WERI-Rb-1 (cell line): ENCODE data around the gene PER3.

ENCODE experiments used
- DNase-seq: peaks from one replicate; pipeline ENCODE4 v3.0.0-alpha.2; 2020
- H3K27ac ChIP-seq: fragments of 250-450 bp; sonication (Bioruptor Pico); 2 replicates; pipeline ENCODE4 v1.5.1; 2020; ENCODE audit warnings: mild to moderate bottlenecking, moderate library complexity
- H3K27me3 ChIP-seq: fragments of 250-450 bp; sonication (Bioruptor Pico); 2 replicates; pipeline ENCODE4 v1.5.1; 2021; ENCODE audit warnings: mild to moderate bottlenecking, low read depth, moderate library complexity; ENCODE audit not compliant: insufficient read depth, severe bottlenecking
- H3K36me3 ChIP-seq: fragments of 250-450 bp; sonication (Bioruptor Pico); 2 replicates; pipeline ENCODE4 v1.5.1; 2020; ENCODE audit warnings: mild to moderate bottlenecking, moderate library complexity
- H3K4me3 ChIP-seq: 2 replicates; pipeline ENCODE4 v1.5.1; 2011; ENCODE audit warnings: low read depth, mild to moderate bottlenecking, control low read depth, low read length
- H3K9me3 ChIP-seq: fragments of 250-450 bp; sonication (Bioruptor Pico); 2 replicates; pipeline ENCODE4 v1.5.1; 2021; ENCODE audit warnings: mild to moderate bottlenecking, moderate library complexity; ENCODE audit not compliant: severe bottlenecking
- CTCF ChIP-seq: IDR thresholded peaks from 2 replicates; pipeline ENCODE4 v1.5.1; 2011; ENCODE audit warnings: low read depth, mild to moderate bottlenecking, control low read depth, inconsistent platforms, low read length

Gene PER3

GRCh38 chr1:7783826-7784491 is at the start of gene PER3:
Gene PER3 (plus strand): TSS chr1:7784291. CDS start chr1:7784878, 587 bp downstream.
- no peak for TF ChIP-seq CTCF
- Histone ChIP-seq H3K9me3 (no peaks in the 10 kb centered on the region), H3K36me3 (peaks cover 50% of the 10 kb centered on the region), H3K4me3 (peak within 1 kb of the TSS; percentile 67), H3K27me3 (no peaks in the 10 kb centered on the region), H3K27ac (peak within 1 kb of the TSS; percentile 89)
- peak; percentile 96 for DNase-seq

DNA sequence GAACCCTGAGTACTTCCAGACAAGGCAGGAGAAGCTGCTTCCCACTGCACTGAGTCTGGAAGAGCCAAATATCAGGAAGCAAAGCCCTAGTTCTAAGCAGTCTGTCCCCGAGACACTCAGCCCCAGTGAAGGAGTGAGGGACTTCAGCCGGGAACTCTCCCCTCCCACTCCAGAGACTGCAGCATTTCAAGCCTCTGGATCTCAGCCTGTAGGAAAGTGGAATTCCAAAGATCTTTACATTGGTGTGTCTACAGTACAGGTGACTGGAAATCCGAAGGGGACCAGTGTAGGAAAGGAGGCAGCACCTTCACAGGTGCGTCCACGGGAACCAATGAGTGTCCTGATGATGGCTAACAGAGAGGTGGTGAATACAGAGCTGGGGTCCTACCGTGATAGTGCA is 46.0 kb upstream of the PER3 start:
- H3K27ac ChIP-seq: no peak overlapping the region
- no peak overlapping the region for H3K4me3 ChIP-seq
- no peak for DNase-seq
- H3K36me3 ChIP-seq: peaks cover 51% of the 10 kb centered on the region
- H3K27me3 ChIP-seq: no peaks in the 10 kb centered on the region
- H3K9me3 ChIP-seq: no peaks in the 10 kb centered on the region
- no peak for TF ChIP-seq CTCF

GRCh38 chr1:7743346-7743745 is 40.7 kb upstream of the PER3 start:
- H3K9me3 ChIP-seq: no peaks in the 10 kb centered on the region
- no peaks in the 10 kb centered on the region for H3K27me3 ChIP-seq
- H3K4me3 ChIP-seq: no peak overlapping the region
- H3K36me3 ChIP-seq: peaks cover 42% of the 10 kb centered on the region
- TF ChIP-seq CTCF: no peak
- DNase-seq: no peak
- no peak overlapping the region for H3K27ac ChIP-seq

- Histone ChIP-seq H3K36me3 (peaks cover 38% of the 10 kb centered on the region), H3K9me3 (no peaks in the 10 kb centered on the region), H3K4me3 (no peak overlapping the region), H3K27me3 (no peaks in the 10 kb centered on the region), H3K27ac (no peak overlapping the region)
- DNase-seq: no peak
- no peak for TF ChIP-seq CTCF
These were observed 39.2 kb upstream of the PER3 start for GRCh38 chr1:7744882-7745281.

GRCh38 chr1:7745783-7746182 is 38.3 kb upstream of the PER3 start:
- Histone ChIP-seq H3K36me3 (peaks cover 47% of the 10 kb centered on the region), H3K9me3 (no peaks in the 10 kb centered on the region), H3K27me3 (no peaks in the 10 kb centered on the region), H3K4me3 (no peak overlapping the region), H3K27ac (no peak overlapping the region)
- no peak for DNase-seq
- TF ChIP-seq CTCF: no peak

DNA sequence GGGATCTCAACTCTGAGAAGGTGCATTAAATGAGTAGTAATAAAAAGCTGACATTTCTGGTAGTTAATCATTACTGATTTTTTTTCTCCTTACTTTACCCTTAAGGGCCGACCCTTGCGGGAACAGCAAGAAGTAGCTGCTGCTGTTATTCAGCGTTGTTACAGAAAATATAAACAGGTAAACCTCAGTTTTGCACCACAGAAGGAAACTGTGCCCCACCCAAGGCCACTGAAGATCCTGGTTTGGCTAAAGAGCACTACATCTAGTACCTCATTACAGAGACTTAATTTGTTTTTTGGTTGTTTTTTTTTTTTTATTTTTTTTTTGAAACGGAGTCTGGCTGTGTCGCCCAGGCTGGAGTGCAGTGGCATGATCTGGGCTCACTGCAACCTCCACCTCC is 36.5 kb upstream of the PER3 start:
- Histone ChIP-seq H3K9me3 (no peaks in the 10 kb centered on the region), H3K27ac (no peak overlapping the region), H3K27me3 (no peaks in the 10 kb centered on the region), H3K4me3 (no peak overlapping the region), H3K36me3 (peaks cover 51% of the 10 kb centered on the region)
- no peak for TF ChIP-seq CTCF
- DNase-seq: no peak
